ENCODE measurements around the gene PAH.

DNA sequence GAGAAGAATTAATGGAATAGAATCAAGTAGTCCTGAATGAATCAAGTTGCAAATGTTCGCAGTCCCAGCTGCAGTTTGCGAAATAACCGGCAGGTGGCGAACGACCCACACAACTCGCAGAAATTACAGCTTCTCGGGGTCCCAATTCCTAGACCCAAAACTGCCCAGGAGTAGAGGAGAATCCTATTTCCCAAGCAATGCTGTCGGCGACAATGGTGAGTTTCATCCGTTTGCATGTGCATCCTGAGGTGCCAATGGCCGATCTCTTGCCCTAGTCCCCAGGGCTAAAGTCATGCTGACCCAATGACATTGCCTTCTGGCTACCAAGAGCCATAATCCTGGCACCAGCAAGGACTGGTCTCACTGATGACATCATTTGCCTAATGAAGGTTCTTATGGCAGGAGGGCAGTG lies 31.9 kb upstream of the PAH start:
- no peak for TF ChIP-seq FOXK2 (IDR thresholded peaks at IDR 0.05)
- TF ChIP-seq CTBP1 (IDR thresholded peaks at IDR 0.05; ENCODE audit: borderline replicate concordance) = no peak
- no peak for TF ChIP-seq HDGF (IDR thresholded peaks at IDR 0.05; ENCODE audit: borderline replicate concordance)
- no peak for TF ChIP-seq BHLHE40 (IDR thresholded peaks at IDR 0.05; ENCODE audit: borderline replicate concordance)
- no peak for TF ChIP-seq SUZ12 (IDR thresholded peaks at IDR 0.05)
- no peak for TF ChIP-seq ARNT (IDR thresholded peaks at IDR 0.05)
- no peak for TF ChIP-seq SP1 (IDR thresholded peaks at IDR 0.05)
- TF ChIP-seq NFRKB (IDR thresholded peaks at IDR 0.05) = no peak
- TF ChIP-seq TARDBP (IDR thresholded peaks at IDR 0.05) = no peak
- TF ChIP-seq L3MBTL2 (conservative IDR thresholded peaks at IDR 0.05) = no peak

Measured in HEK293T (cell line).